Putamen (tissue), 1 donor: ENCODE measurements around the gene ZNF785.
"Not testable (repeated sequence)": the region's sequence is repeated elsewhere in the genome, so short reads cannot be mapped to it uniquely, and the experiment has no call there.

Experiments
- DNase-seq: peaks from one replicate; pipeline ENCODE4 v3.0.0-alpha.2; 2016; ENCODE audit warnings: low spot score

ZNF785 gene

GRCh38 chr16:30565984-30566383, 19.5 kb downstream of the ZNF785 start:
- no peak for DNase-seq

- DNase-seq: no peak
Measured at GRCh38 chr16:30565526-30565925, 20.0 kb downstream of the ZNF785 start.

- no peak for DNase-seq
Measured at GRCh38 chr16:30562021-30562420, 23.5 kb downstream of the ZNF785 start.

GRCh38 chr16:30561089-30561816, 24.2 kb downstream of the ZNF785 start:
- no peak for DNase-seq

- DNase-seq: no peak
Measured at GRCh38 chr16:30559690-30560089, 25.8 kb downstream of the ZNF785 start.

- no peak for DNase-seq
Measured at GRCh38 chr16:30558789-30559377, 26.6 kb downstream of the ZNF785 start.

GRCh38 chr16:30557957-30558788, 27.3 kb downstream of the ZNF785 start, which contains the start of gene ZNF764:
Gene ZNF764 (minus strand): TSS chr16:30558374. CDS start chr16:30558182, 192 bp downstream.
- DNase-seq: peak; percentile 99

GRCh38 chr16:30557707-30557956, 27.9 kb downstream of the ZNF785 start:
- DNase-seq: no peak

- DNase-seq: no peak
Measured at GRCh38 chr16:30556125-30556473, 29.4 kb downstream of the ZNF785 start.

GRCh38 chr16:30555315-30556124, 30.0 kb downstream of the ZNF785 start:
- DNase-seq: no peak

- no peak for DNase-seq
Measured at GRCh38 chr16:30554557-30555314, 30.8 kb downstream of the ZNF785 start.

GRCh38 chr16:30553393-30553899, 32.1 kb downstream of the ZNF785 start:
- no peak for DNase-seq

- no peak for DNase-seq
Measured at GRCh38 chr16:30552956-30553355, 32.5 kb downstream of the ZNF785 start.

GRCh38 chr16:30551781-30552180, 33.7 kb downstream of the ZNF785 start:
- no peak for DNase-seq

- no peak for DNase-seq
Measured at GRCh38 chr16:30548416-30549253, 36.9 kb downstream of the ZNF785 start.

GRCh38 chr16:30546115-30546514, 39.4 kb downstream of the ZNF785 start:
- DNase-seq: no peak

GRCh38 chr16:30543067-30543466, 42.4 kb downstream of the ZNF785 start:
- DNase-seq: no peak

GRCh38 chr16:30541502-30542329, 43.8 kb downstream of the ZNF785 start:
- no peak for DNase-seq

- not testable (repeated sequence) for DNase-seq
Measured at GRCh38 chr16:30540916-30541464, 44.5 kb downstream of the ZNF785 start.
